ENCODE results near the gene MAGI2.

MAGI2 gene

GRCh38 chr7:78159545-78159944, 1293.9 kb downstream of the MAGI2 start:
- no peak for DNase-seq

DNA sequence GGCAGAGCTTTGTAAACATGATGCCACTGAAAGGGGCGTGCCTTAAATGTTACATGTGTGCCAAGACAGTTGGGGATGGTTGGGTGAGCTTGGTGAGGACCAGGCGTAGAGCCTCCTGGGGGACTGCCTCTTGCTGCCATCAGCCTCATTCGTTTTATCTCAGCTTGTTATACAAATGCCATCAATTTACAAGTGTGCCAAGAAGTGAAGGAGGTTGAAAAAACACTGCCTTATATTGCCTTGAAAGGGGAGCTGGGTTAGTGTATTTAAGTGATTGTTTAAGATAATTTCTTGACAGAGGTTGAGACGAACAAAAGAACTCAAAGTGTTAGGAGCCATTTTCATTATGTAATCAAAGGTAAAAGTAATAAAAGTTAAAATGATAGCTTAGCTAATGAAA, 1300.2 kb downstream of the MAGI2 start:
- no peak for DNase-seq

GRCh38 chr7:78151229-78151628, 1302.2 kb downstream of the MAGI2 start:
- no peak for DNase-seq

DNA sequence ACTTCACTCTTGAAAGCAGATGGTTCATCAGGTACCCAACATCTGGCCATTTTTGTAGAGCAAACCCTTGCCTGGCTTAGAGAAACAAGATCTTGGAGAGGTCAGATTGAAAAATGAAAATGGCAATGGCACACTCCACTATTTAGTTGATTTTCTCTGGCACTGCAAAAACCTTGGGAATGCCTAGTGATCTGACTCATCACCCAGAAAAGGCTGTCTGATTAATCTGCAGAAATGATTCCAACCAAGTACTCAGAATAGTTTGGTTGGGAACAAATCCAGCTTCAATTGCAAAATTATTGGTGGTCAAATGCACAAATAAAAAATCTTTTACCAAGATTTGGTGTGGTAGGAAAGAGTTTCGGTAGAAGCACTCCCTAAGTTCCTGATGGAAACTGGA, 1303.7 kb downstream of the MAGI2 start:
- no peak for DNase-seq

DNA sequence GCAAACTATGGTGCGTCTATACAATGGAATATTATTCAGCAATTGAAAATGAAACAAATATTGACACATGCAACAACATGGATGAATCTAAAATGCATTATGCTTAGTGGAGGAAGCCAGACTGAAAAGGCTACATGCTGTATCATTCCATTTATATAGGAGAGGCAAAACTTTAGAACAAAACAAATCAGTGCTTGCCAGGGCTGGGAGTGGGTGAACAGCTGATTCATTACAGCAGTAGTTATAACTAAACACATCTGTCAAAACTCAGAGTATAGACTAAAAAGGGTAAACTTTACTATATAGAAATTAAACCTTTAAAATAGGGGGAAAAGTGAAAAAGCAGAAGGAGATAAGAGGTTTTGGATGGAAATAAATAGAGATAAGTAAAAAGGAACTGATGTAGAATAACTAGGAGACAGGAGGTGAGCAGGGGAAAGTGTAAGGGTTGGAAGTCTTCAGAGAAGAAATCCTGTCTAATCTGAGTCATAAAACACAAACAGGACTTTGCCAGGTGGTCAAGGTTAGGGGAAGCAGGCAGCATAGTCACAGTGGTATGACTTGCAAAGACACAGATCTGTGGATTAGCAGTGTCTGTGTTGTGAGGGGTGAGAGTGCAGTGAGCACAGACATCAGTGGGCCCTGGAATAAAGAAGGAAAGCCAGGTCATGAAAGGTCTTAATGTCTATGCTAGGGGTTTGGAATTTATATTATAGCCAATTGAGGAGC, 1305.1 kb downstream of the MAGI2 start:
- DNase-seq, result no peak

- DNase-seq, result no peak
Measured at GRCh38 chr7:78146546-78146945, 1306.9 kb downstream of the MAGI2 start.

GRCh38 chr7:78143661-78144060, 1309.8 kb downstream of the MAGI2 start:
- DNase-seq, result no peak

DNA sequence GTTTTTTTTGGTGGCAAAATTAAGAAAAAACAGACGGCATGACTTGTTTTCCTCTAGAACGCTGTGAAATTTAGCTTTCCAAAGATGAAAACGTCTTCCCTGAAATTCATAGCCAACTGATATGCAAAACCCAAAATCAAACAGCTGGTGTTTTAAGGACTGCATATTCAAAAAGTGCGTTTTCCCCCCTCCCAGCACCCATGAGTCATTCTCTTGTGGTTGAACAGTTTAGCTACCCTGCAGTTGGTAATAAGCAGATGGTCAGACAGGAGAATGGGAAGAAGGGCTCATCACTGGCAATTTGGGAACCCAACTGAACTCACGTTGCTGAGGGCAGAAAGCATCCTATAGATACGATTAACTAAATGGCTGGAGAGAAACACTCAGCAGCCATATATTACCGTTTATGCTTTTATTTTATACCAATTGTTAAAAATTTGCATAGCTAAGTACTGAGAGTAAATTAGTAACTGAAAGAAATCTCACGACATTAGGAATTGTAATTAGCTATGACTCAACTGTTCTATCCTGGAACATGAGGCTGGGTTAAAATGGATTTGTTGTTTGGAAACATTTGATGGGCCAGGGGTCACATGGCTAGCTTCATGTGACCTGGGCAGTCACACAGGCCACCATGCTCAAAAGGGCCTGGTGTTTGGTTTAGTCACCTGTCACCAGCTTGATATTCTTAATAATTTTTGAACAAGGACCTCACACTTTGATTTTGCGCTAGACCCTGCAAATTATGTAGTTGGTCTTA, 1311.8 kb downstream of the MAGI2 start:
- no peak for DNase-seq

DNA sequence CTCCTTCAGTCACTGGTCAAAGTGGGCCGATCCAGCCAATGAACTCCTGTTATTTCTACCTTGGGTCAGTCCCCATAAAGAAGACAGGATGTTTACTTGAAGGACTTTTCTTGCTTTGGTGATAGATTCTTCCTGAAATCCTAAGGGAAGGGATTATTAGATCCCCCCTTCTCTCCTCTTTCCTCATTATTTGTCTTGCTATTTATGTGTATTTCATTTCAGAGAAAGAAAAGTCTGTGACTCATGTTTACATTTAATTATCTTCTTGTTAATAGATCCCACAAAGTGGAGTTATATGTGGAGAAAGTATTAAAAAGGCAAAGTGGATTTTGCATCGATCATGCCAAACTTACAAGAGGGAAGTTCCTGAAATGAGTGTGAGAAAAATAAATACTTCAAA, 1313.4 kb downstream of the MAGI2 start:
- DNase-seq, result no peak

DNA sequence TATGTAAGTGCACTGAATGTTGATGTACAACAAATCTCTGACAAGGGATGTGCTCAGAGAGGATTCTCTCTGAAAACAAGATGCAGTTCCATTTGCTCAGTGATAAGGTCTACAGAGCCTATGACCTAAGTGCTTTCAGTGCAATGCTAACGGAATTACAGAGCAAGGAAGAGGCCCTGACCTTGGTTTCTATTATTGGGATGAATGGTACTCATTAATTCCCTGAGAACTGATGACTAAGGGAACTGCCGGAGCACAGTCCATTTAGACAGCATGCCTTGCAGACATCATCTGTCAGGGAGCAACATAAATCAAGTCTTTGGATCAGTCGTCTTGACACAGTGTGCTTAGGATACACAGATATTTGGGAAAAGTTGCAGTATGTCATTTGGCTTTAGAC, 1314.1 kb downstream of the MAGI2 start:
- DNase-seq, result no peak

DNA sequence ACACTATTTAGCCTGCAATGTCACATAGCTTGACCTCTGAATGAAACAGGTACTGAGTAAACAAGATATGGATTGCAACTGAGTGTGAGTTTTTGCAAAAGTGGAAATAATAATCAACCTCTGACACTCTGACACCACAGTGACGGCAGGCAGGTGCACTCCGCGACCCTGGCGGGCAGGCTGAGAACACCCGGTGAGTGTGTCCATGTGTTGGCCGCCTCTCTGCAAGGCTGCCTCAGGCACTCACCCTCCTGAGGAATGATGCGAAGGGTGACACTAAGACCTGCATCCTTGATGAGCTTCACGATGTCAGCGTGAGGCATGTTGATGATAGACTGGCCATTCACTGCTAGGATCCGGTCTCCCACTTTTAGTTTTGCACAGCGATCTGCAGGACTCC, 1318.7 kb downstream of the MAGI2 start:
- no peak for DNase-seq

DNA sequence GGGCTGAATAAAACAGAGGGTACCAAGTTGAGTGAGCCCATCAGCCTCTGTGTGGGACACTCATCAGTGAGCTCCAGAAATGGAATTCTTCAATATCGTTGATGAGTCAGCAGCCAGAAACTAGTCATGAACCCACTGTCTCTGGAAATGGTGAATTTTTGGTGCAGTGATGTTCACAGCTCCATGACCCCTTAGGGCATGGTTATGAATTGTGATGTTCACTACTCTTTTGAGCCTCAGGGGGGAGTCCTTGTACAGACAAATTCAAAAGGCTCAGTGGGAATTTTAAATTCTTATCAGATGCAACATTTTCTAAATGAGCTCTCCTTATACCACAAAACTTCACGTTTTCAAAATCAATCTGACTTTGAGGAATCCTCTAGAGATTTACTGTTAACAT, 1319.2 kb downstream of the MAGI2 start:
- DNase-seq, result no peak

DNA sequence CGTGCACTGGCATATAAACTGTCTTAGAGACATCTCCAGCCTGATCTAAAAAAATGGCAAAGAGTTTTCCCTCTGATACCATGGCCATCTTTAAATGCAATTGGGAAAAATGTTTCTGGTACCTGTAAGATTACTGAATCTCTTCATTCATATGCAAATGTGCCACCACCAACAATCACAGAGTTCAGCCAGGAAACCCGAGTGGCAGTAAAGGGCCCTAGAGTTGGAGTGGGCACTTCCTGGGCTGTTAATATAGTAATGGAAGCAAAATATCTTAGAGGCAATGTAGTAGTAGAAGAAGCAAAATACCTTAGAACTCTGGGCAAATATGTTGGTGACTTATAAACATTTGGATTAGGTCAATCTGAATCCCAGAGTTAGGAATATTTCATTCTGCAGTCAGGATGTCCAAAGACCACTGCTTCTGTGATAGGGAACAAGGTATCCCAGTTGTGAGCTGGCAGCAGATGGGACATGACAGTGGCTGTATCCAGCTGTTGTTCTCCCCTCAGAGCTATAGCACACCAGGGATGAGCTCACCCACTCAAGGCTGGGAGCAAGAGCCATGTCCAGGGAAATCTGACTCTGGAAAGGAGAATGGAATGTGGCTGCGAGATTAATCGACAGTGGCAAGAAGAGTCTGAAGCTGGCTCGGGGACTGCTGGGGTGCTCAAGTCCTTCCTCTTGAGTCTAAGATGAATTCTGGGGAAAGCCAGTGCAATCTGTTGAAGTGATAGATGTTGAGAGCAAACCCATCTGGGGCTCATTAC, 1322.8 kb downstream of the MAGI2 start:
- no peak for DNase-seq

GRCh38 chr7:78129865-78130264, 1323.6 kb downstream of the MAGI2 start:
- DNase-seq, result no peak

DNA sequence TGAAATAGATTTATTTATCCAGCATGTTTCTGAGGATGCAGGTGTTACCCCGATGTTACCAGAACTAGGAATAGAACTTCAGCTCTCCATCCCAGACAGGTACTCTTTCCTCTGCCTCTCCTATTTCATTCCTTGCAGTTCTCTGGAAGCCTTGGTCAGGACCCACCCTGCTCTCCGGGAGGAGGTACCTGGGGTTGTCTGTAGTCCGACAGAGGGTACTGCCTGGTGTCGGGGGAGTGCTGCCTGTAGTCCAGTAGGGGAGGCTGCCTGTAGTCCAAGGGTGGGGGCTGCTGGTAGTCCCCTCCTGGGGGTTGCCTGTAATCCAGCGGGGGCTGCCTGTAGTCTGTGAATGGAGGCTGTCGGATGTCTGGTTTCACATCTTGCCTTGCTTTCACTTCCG, 1326.5 kb downstream of the MAGI2 start:
- DNase-seq, result no peak

- no peak for DNase-seq
Measured at GRCh38 chr7:78125884-78126283, 1327.6 kb downstream of the MAGI2 start.

GRCh38 chr7:78124216-78124615, 1329.3 kb downstream of the MAGI2 start:
- no peak for DNase-seq

GRCh38 chr7:78121888-78122287, 1331.6 kb downstream of the MAGI2 start:
- no peak for DNase-seq

- DNase-seq, result no peak
Measured at GRCh38 chr7:78118470-78118869, 1335.0 kb downstream of the MAGI2 start.

DNA sequence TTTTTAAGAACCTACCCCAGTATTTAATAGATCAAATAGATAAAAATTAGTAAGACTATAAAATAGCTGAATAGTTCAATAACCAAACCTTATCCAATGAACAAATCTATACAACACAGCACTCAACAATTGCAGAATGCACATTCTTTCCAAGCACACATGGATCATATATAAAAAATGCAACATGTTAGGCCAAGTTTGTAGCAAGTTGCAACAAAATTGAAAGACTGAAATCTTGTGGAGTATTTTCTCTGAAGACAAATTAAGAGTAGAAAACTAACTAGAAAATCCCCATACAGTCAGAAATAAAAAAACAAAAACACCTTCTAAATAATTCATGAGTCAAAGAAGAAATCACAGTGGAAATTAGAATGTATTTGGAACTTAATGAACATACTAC, 1337.6 kb downstream of the MAGI2 start:
- DNase-seq, result no peak

DNA sequence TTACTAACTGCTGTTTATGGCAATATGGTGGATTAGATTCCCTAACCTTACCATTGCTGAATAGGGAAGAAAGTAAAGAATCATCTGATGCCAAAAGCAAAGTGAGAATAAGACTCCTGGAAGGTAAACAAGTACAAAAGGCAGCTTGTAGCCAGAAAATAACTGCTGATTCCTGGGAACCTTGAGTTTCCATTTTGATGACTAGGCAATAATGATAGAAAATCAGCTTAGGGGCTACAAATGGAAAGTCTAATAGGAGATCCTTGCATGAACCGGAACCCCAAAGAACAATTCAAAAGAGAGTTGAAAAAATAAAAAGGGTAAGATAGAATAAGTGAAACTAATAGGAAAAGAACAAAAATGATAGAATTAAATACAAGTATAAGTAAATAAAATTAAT, 1338.5 kb downstream of the MAGI2 start:
- DNase-seq, result no peak

DNA sequence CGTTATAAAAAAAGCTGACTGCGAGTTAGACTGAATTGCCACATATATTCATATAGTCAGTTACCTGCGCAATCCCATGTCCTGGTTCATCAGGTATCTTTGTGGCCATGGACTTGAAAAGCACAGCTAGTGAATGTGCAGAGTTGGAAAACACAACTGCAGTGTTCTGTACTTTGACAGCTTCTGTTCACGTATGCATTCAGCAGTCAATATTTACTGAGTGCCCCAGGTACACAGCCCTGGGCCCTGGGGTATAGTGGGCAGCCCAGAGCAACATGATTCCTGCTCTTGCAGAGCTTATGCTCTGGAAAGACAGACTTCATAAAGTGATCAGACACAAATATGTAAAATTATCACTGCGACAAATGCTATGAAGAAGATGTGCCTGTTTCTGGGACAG, 1341.0 kb downstream of the MAGI2 start:
- no peak for DNase-seq

- no peak for DNase-seq
Measured at GRCh38 chr7:78111386-78111785, 1342.1 kb downstream of the MAGI2 start.

GRCh38 chr7:78103475-78103874, 1350.0 kb downstream of the MAGI2 start:
- no peak for DNase-seq

All from activated CD4-positive, alpha-beta T cell treated with anti-CD3 and anti-CD28 coated beads for 4 hours (primary cell).